GM21515 (cell line): ENCODE results near the gene HBQ1.
"Not testable (repeated sequence)": the region's sequence is repeated elsewhere in the genome, so short reads cannot be mapped to it uniquely, and the experiment has no call there.

Source experiments
- ATAC-seq: cut with Tn5 transposase; IDR thresholded peaks from one replicate; pipeline ENCODE4 v1.9.1; 2021; ENCODE audit not compliant: unreplicated experiment

Gene HBQ1

DNA sequence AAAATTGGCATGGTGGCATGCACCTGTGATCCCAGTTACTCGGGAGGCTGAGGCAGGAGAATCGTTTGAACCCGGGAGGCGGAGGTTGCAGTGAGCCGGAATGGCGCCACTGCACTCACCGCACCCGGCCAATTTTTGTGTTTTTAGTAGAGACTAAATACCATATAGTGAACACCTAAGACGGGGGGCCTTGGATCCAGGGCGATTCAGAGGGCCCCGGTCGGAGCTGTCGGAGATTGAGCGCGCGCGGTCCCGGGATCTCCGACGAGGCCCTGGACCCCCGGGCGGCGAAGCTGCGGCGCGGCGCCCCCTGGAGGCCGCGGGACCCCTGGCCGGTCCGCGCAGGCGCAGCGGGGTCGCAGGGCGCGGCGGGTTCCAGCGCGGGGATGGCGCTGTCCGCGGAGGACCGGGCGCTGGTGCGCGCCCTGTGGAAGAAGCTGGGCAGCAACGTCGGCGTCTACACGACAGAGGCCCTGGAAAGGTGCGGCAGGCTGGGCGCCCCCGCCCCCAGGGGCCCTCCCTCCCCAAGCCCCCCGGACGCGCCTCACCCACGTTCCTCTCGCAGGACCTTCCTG is at the start of gene HBQ1:
Gene HBQ1 (plus strand): TSS at position 359 of the 575 bp plus-strand sequence. CDS start 28 bp downstream, at position 387.
- ATAC-seq: no peak

DNA sequence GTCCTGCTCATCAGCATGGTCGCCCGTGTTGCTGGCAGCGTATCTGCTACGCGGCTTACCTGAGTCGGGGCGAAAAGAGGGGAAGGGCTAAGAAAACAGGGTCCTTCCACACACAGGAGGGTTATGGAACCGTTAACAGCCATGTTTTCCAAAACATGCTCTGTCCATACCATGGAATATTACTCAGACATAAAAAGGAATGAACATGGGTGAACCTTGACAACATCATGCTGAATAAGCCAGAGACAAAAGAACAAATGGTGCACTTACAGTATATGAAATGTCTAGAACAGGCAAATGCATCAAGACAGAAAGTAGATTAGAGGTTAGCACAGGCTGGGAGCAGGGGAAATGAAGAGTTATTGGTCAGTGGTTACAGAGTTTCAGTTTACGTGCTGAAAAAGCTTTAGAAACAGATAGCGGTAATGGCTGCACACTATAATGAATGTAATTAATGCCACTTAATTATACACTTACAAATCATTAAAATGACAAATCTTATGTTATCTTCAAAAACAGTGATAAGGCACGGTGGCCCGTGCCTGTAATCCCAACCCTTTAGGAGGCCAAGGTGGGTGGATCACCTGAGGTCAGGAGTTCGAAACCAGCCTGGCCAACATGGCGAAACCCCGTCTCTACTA is 49.6 kb upstream of the HBQ1 start:
- no peak for ATAC-seq

DNA sequence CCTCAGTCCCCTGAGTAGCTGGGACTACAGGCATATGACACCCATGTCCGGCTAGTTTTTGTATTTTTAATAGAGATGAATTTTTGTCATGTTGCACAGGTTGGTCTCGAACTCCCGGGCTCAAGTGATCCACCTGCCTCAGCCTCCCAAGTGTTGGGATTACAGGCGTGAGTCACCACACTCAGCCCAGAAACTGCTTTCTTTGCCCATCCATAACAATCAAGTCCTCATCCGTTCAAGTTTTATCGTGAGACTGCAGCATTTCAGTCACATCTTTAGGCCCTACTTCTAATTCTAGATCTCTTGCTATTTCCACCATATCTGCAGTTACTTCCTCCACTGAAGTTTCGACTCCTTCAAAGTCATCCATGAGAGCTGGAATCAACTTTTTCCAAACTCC is 48.1 kb upstream of the HBQ1 start:
- ATAC-seq: no peak

- no peak for ATAC-seq
These were observed 46.5 kb upstream of the HBQ1 start for GRCh38 chr16:133716-134115.

GRCh38 chr16:138049-138417 is 42.2 kb upstream of the HBQ1 start:
- no peak for ATAC-seq

DNA sequence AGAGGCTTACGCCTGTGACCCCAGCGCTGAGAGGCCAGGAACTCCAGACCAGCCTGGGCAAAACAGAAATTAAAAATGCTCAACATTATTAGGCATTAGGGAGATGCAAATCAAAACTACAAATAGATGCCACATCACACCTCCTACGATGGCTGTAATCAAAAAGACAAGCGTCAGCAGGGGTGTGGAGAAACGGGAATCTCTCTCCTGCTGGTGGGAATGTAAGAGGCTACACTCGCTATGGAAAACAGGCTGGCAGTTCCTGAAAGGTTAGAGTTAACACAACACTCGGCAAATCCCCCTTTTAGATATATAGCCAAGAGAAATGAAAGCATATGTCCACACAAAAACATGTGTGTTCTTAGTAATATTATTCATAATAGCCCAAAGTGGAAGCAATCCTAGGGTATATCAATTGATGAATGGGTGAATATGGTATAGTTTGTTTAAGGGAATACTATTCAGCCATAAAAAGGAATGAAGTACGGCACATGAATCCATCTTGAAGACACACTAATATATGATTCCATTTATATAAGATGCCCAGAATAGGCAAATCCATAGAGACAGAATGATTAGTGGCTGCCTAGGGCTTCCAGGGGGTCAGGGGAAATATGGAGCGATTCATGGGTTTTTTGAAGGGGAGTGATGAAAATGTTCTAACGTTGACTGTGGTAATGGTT is 39.9 kb upstream of the HBQ1 start:
- ATAC-seq: no peak

DNA sequence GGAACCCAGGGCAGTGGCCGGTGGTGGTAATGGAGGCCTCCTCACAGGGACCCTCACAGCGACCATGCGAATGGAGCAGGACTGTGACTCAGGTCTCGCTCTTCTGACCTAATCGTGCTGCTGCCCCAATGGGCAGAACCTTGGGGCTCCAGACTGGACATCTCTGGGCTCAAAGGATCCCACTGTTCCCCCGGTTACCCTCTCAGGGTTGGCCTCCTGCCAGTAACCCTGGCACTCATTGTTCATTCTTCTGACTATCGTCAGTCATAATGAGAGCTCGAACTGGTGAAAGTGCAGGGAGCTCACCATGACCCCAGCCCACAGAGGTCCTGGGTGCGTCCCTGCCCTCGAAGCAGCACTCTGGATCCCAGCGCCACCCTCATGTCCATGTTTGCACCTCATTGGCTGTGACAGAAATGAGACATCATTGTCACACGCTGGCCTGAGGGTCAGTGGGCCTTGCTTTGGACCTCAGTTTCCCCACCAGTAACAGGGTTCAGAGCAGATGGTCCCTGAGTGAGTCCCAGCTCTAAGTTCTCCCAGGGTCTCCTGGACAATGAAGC is 37.8 kb upstream of the HBQ1 start:
- no peak for ATAC-seq

GRCh38 chr16:143047-143446 is 37.2 kb upstream of the HBQ1 start:
- no peak for ATAC-seq

- no peak for ATAC-seq
These were observed 36.8 kb upstream of the HBQ1 start for GRCh38 chr16:143456-143855.

- ATAC-seq: no peak
These were observed 35.4 kb upstream of the HBQ1 start for GRCh38 chr16:144797-145252.

GRCh38 chr16:146646-147045 is 33.6 kb upstream of the HBQ1 start:
- no peak for ATAC-seq

DNA sequence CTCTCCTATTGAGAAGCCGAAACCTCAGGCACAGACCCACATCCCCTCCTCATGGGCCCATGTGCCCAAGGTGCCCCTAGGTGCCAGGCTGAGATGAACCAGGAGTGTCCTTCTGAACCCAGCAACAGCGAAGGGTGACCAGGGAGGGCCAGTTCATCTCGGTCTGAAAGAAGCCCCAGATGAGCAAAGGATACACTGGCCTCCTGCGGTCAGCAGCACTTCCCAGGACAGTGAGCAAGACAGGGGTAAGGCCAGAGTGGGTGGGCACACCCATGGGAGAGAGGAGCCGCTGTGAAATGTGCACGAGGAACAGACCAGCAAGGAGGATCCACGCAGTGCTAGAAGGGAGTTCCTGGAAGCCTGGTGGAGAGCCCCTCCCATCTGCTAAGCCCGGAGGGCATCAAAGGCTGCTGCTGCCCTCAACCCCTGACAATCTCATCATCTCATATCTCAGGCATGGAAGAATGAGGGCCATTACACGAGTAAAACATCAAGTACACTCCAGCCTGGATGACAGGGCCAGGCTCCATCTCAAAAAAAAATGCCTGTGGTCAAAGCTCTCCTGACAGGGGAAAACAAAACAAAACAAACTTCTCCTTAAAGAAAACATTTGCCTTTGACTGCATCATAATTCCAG is 31.1 kb upstream of the HBQ1 start:
- no peak for ATAC-seq

DNA sequence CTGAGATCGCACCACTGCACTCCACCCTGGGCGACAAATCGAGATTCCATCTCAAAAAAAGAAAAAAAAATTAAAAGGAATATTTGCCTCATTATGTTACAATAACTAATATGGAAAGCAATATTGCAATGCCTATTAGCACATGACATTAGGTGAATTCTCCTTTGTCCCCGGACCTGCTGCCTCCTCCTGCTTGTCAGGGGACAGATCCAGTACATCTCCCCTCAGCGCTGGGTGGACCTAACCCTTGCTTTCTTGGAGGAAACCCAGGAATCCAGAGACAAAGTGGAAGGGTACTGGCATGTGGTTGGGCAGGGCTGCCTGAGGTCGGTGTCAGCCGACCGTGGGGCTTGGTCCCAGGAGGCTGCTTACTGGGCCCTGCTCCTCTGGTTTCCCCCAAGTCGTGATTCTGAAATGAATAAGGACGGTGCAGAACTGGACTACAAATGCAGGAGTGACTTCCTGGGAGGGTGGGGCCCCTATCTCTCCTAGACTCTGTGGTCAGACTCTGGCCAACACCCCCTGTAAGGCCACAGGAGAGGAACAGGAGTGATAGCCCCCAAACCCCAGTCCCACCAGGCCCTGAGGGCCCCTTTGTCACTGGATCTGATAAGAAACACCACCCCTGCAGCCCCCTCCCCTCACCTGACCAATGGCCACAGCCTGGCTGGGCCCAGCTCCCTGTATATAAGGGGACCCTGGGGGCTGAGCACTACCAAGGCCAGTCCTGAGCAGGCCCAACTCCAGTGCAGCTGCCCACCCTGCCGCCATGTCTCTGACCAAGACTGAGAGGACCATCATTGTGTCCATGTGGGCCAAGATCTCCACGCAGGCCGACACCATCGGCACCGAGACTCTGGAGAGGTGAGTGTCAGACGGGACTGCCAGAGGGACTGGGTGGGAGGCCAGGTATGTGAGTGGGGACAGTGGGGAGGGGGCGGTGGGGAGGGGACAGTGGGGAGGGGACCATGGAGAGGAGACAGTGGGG is 27.8 kb upstream of the HBQ1 start, which contains the start of gene HBZ:
Gene HBZ (plus strand): TSS at position 504 of the 988 bp plus-strand sequence. CDS start 266 bp downstream, at position 770.
- no peak for ATAC-seq

DNA sequence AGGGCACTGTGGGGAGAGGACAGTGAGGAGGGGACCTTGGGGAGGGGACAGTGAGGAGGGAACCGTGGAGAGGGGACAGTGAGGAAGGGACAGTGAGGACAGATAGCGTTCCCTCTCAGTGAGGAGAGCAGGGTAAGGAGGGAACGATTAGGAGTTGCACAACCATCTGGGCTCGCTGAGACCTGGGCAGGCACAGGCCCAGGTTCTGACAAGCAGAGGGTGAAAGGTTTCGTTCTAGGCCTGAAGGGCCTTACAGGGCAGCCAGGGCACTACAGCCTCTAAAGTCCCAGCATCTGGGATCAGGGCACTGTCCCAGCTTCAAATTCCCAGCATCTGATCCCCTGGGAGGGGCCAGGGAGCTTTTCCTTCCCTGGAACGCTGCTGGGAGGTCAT is 27.1 kb upstream of the HBQ1 start:
- ATAC-seq: not testable (repeated sequence)

- not testable (repeated sequence) for ATAC-seq
These were observed 26.6 kb upstream of the HBQ1 start for GRCh38 chr16:153550-154216.

- no peak for ATAC-seq
These were observed 25.8 kb upstream of the HBQ1 start for GRCh38 chr16:154217-155030.

- ATAC-seq: no peak
These were observed 25.2 kb upstream of the HBQ1 start for GRCh38 chr16:155031-155398.

GRCh38 chr16:159136-159849 is 21.0 kb upstream of the HBQ1 start:
- ATAC-seq: no peak
